Lower leg skin (tissue), 4 donors: ENCODE data around the gene CMTM4. TPM values are rescaled to one million over a fixed set of nuclear protein-coding genes. Genes with fewer than 3 reads are reported as not detected.

Source experiments
- DNase-seq, 2 donors: peaks; one replicate each; pipeline ENCODE4 v3.0.0-alpha.2; 2019; ENCODE audit warnings: low spot score in 2 of 2
- H3K4me3 ChIP-seq: fragments of 200-600 bp; sonication (generic); 2 replicates; pipeline ENCODE4 v1.5.1; 2017; ENCODE audit warnings: mild to moderate bottlenecking, low read depth; ENCODE audit not compliant: poor library complexity, severe bottlenecking
- CTCF ChIP-seq, 3 donors: fragments of 450-650 bp; IDR thresholded peaks; one replicate each; pipeline ENCODE4 v1.5.1; 2016; ENCODE audit warnings: antibody characterized with exemption in 3 of 3, mild to moderate bottlenecking in 3 of 3, moderate library complexity in 2 of 3
- POLR2A ChIP-seq, 2 donors: fragments of 450-650 bp; IDR thresholded peaks; one replicate each; pipeline ENCODE4 v1.6.1; 2016 to 2017; ENCODE audit warnings: antibody characterized with exemption in 2 of 2, mild to moderate bottlenecking in 1 of 2, moderate library complexity in 1 of 2
- WGBS, 2 donors: methylation state at CpG; one replicate each; pipeline ENCODE4 v1.1.5; 2018; 5-methylcytosine and 5-hydroxymethylcytosine counted together
- intact Hi-C: fragments of 100-400 bp; cut with DNase I; formaldehyde crosslinking; loops from one replicate; pipeline ENCODE4 v1.15.0; 2023; ENCODE audit warnings: low total_unique reads
- total RNA-seq, 4 donors: library from RNA; depleted of rRNA; stranded (reverse); fragments of >200 nt; gene quantifications; one replicate each; pipeline ENCODE4 v1.1.0, GENCODE V29; 2016

CMTM4 gene
- total RNA-seq, 4 donors from 2014 or later: 11.1 to 30.2 (median 22.5) TPM

GRCh38 chr16:66623755-66624154 is 72.8 kb downstream of the CMTM4 start:
- TF ChIP-seq POLR2A (IDR thresholded peaks at IDR 0.05) (no peak), CTCF (IDR thresholded peaks at IDR 0.05) (no peak)
- WGBS, 2 donors: 87 to 89% methylated on average over 3 of the region's 3 CpGs
- intact Hi-C loops: no loop called here
- DNase-seq: no peak
- no peak overlapping the region for H3K4me3 ChIP-seq

DNA sequence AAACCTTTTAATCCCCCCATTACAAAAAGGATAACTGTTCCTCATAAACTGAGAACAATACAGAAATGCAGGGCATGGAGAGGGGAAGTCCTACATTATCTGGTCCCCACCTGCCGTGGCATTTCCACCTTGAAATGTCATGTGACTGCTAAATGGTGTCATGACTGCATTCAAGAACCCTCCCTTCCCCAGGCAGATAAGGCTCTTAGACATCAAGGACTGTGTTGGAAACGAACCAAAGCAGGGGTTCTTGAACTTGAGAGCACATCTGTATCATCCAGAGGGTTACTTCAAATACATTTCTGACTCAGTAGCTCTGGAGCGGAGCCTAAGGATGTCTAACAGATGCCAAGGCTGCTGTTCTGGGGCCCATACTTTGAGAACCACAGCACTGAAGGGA is 73.7 kb downstream of the CMTM4 start:
- intact Hi-C loops: no loop called here
- H3K4me3 ChIP-seq: no peak overlapping the region
- 78% methylated on average over 3 of the region's 3 CpGs for WGBS, 2 donors
- no peak for TF ChIP-seq CTCF (IDR thresholded peaks at IDR 0.05)
- DNase-seq: peak in 1 of 2 donors; percentile 59

- intact Hi-C loops: no loop called here
- TF ChIP-seq CTCF (IDR thresholded peaks at IDR 0.05) (no peak), POLR2A (IDR thresholded peaks at IDR 0.05) (no peak)
- no peak overlapping the region for H3K4me3 ChIP-seq
- WGBS, 2 donors: 90 to 91% methylated on average over 14 of the region's 14 CpGs
- peak in 1 of 2 donors; percentile 82 for DNase-seq
Observed at GRCh38 chr16:66621973-66622372, 74.6 kb downstream of the CMTM4 start.

- 86 to 90% methylated on average over 8 of the region's 8 CpGs for WGBS, 2 donors
- intact Hi-C loops: no loop called here
- H3K4me3 ChIP-seq: no peak overlapping the region
- no peak for DNase-seq
- TF ChIP-seq POLR2A (IDR thresholded peaks at IDR 0.05): no peak
- TF ChIP-seq CTCF (IDR thresholded peaks at IDR 0.05): no peak
Observed at GRCh38 chr16:66620429-66620795, 76.1 kb downstream of the CMTM4 start.

GRCh38 chr16:66619534-66620428 is 76.8 kb downstream of the CMTM4 start:
- intact Hi-C loops: loop anchor here (10.0 kb wide), 1 partner anchor 215 kb away; no protein-coding TSS in a partner anchor
- 61 to 67% methylated on average over 12 of the region's 12 CpGs for whole genome bisulfite sequencing, 2 donors
- DNase-seq: no peak
- H3K4me3 ChIP-seq: no peak overlapping the region
- TF ChIP-seq CTCF (IDR thresholded peaks at IDR 0.05) (no peak), POLR2A (IDR thresholded peaks at IDR 0.05) (no peak)
